C4-2B (cell line): ENCODE data around the gene CLNK.

Source experiments
- ZFX ChIP-seq: fragments of 450-650 bp; IDR thresholded peaks from 2 replicates; pipeline ENCODE4 v1.6.1; 2017
- TF ChIP-seq, protein P1 (sequence below): fragments of 450-650 bp; conservative IDR thresholded peaks from 2 replicates; pipeline ENCODE4 v1.5.1; 2017; ENCODE audit warnings: mild to moderate bottlenecking

DNA sequence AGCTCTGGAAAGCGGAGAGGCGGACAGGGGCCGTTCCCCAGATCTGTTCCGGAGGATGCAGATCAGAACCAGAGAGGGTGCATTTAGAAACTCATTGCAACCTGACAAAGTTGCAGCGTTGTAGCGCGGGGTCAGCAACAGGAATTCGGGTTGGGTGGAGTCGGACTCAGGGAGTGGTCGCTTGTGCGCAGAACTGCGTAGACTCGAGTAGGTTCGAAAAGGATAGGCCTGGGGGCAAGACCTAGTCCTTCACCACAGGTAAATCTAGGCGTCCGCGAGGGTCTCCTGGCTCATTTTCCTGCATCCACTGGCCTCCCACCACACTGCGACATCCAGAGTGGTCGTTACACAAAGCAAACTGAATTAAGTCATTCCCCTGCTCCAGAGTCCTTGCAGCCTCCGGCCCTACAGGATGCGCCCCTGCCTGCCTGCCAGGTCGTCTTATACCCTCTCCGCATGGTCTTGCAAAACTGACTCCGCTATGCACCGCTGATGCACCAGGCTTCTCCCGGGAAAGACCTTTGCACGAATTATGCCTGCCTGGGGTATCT is 222.6 kb downstream of the CLNK start:
- TF ChIP-seq, protein P1, sequence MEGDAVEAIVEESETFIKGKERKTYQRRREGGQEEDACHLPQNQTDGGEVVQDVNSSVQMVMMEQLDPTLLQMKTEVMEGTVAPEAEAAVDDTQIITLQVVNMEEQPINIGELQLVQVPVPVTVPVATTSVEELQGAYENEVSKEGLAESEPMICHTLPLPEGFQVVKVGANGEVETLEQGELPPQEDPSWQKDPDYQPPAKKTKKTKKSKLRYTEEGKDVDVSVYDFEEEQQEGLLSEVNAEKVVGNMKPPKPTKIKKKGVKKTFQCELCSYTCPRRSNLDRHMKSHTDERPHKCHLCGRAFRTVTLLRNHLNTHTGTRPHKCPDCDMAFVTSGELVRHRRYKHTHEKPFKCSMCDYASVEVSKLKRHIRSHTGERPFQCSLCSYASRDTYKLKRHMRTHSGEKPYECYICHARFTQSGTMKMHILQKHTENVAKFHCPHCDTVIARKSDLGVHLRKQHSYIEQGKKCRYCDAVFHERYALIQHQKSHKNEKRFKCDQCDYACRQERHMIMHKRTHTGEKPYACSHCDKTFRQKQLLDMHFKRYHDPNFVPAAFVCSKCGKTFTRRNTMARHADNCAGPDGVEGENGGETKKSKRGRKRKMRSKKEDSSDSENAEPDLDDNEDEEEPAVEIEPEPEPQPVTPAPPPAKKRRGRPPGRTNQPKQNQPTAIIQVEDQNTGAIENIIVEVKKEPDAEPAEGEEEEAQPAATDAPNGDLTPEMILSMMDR = no peak
- no peak for TF ChIP-seq ZFX
